Camera-type eye (tissue), 1 donor: ENCODE data around the gene KAT8. TPM values are rescaled to one million over a fixed set of nuclear protein-coding genes. Genes with fewer than 3 reads are reported as not detected.

Source experiments
- total RNA-seq: library from RNA; depleted of rRNA; stranded (reverse); fragments of >200 nt; gene quantifications from one replicate; pipeline ENCODE4 v1.2.3, GENCODE V29; 2014

The KAT8 gene
- 56.6 TPM for total RNA-seq

GRCh38 chr16:31117384-31118222 is at the start of gene KAT8:
Gene KAT8 (plus strand): TSS chr16:31117664. CDS start chr16:31117682, 18 bp downstream.

GRCh38 chr16:31073970-31074813 is 43.3 kb upstream of the KAT8 start, which contains the start of the genes ZNF646 and ZNF668:
Gene ZNF646 (plus strand): TSS chr16:31074422. CDS start chr16:31076325, 1,903 bp downstream.
Gene ZNF668 (minus strand): TSS chr16:31074240. CDS start chr16:31064459, 9,781 bp downstream.

GRCh38 chr16:31088459-31089183 is 28.8 kb upstream of the KAT8 start, which contains the start of gene PRSS53:
Gene PRSS53 (minus strand): TSS chr16:31088943. CDS start chr16:31088809, 134 bp downstream.

GRCh38 chr16:31094424-31095120 is 22.9 kb upstream of the KAT8 start, which contains the start of gene VKORC1:
Gene VKORC1 (minus strand): TSS chr16:31094797. CDS start chr16:31094729, 68 bp downstream.

GRCh38 chr16:31108035-31108793 is 9.2 kb upstream of the KAT8 start, which contains the start of gene BCKDK:
Gene BCKDK (plus strand): TSS chr16:31108386. CDS start chr16:31109224, 838 bp downstream.

GRCh38 chr16:31135535-31136286 is 18.2 kb downstream of the KAT8 start, which contains the start of gene PRSS8:
Gene PRSS8 (minus strand): TSS chr16:31135727. CDS start chr16:31135498, 229 bp downstream.

GRCh38 chr16:31149894-31150890 is 32.7 kb downstream of the KAT8 start, which contains the start of gene PRSS36:
Gene PRSS36 (minus strand): TSS chr16:31150066. CDS start chr16:31150035, 31 bp downstream.

GRCh38 chr16:31179747-31180459 is 62.4 kb downstream of the KAT8 start, which contains the start of gene FUS:
Gene FUS (plus strand): TSS chr16:31180139. CDS start chr16:31180215, 76 bp downstream.

Other genes with a start within 250 kb of the KAT8 start
- 34.7 TPM for gene BCL7C, start 223.6 kb upstream of the KAT8 start, total RNA-seq
- gene CTF1, start 221.1 kb upstream of the KAT8 start, total RNA-seq = 1.6 TPM
- gene FBXL19, start 194.1 kb upstream of the KAT8 start, total RNA-seq = 23.4 TPM
- gene ORAI3, start 168.6 kb upstream of the KAT8 start, total RNA-seq = 17.2 TPM
- gene SETD1A, start 159.9 kb upstream of the KAT8 start, total RNA-seq = 9.0 TPM
- 8.4 TPM for gene HSD3B7, start 132.5 kb upstream of the KAT8 start, total RNA-seq
- 9.1 TPM for gene STX1B, start 107.0 kb upstream of the KAT8 start, total RNA-seq
- 30.6 TPM for gene STX4, start 84.1 kb upstream of the KAT8 start, total RNA-seq
- 5.4 TPM for gene ZNF668, start 43.4 kb upstream of the KAT8 start, total RNA-seq
- gene ZNF646, start 43.2 kb upstream of the KAT8 start, total RNA-seq = 18.0 TPM
- gene PRSS53, start 28.7 kb upstream of the KAT8 start, total RNA-seq = 4.1 TPM
- gene VKORC1, start 22.9 kb upstream of the KAT8 start, total RNA-seq = 66.6 TPM
- gene BCKDK, start 9.3 kb upstream of the KAT8 start, total RNA-seq = 21.9 TPM
- 6.2 TPM for gene PRSS8, start 18.1 kb downstream of the KAT8 start, total RNA-seq
- not detected for gene PRSS36, start 32.4 kb downstream of the KAT8 start, total RNA-seq
- 155 TPM for gene FUS, start 62.5 kb downstream of the KAT8 start, total RNA-seq
- gene PYCARD, start 85.1 kb downstream of the KAT8 start, total RNA-seq = 8.5 TPM
- gene TRIM72, start 96.5 kb downstream of the KAT8 start, total RNA-seq = 7.6 TPM
- not detected for gene PYDC1, start 99.5 kb downstream of the KAT8 start, total RNA-seq
- 3.6 TPM for gene ITGAM, start 142.3 kb downstream of the KAT8 start, total RNA-seq
- gene ITGAX, start 237.5 kb downstream of the KAT8 start, total RNA-seq = 1.8 TPM